ENCODE measurements around the gene AAK1.

GRCh38 chr2:69659349-69659748 is 15.8 kb upstream of the AAK1 start:
- TF ChIP-seq EP300 (IDR thresholded peaks at IDR 0.05; ENCODE audit: borderline replicate concordance) = no peak
- TF ChIP-seq RAD21 (IDR thresholded peaks at IDR 0.05; ENCODE audit: low read depth) = no peak

Measured in Ishikawa (cell line).